Hepatocyte (in vitro differentiated cells): ENCODE measurements around the gene C16orf92.

ENCODE experiments used
- CTCF ChIP-seq: fragments of 200-600 bp; sonication (generic); IDR thresholded peaks from 2 replicates; pipeline ENCODE4 v1.5.1; 2016; ENCODE audit warnings: antibody characterized with exemption, mild to moderate bottlenecking; ENCODE audit not compliant: poor library complexity
- EZH2 ChIP-seq: fragments of 200-600 bp; sonication (generic); IDR thresholded peaks from 2 replicates; pipeline ENCODE4 v1.6.1; 2016; ENCODE audit warnings: antibody characterized with exemption, mild to moderate bottlenecking, borderline replicate concordance

GRCh38 chr16:30032083-30032819 is 9.3 kb downstream of the C16orf92 start:
- no peak for TF ChIP-seq EZH2
- peak; percentile 75 for TF ChIP-seq CTCF
